ENCODE measurements around the gene MICALL2. TPM values are rescaled to one million over a fixed set of nuclear protein-coding genes. Genes with fewer than 3 reads are reported as not detected.
A peak's percentile ranks its signal among the peaks of the same experiment; 100 is the strongest.

The MICALL2 gene
- total RNA-seq, result 10 to 100 TPM; 17.8 to 67.1 (median 42.4) TPM

DNA sequence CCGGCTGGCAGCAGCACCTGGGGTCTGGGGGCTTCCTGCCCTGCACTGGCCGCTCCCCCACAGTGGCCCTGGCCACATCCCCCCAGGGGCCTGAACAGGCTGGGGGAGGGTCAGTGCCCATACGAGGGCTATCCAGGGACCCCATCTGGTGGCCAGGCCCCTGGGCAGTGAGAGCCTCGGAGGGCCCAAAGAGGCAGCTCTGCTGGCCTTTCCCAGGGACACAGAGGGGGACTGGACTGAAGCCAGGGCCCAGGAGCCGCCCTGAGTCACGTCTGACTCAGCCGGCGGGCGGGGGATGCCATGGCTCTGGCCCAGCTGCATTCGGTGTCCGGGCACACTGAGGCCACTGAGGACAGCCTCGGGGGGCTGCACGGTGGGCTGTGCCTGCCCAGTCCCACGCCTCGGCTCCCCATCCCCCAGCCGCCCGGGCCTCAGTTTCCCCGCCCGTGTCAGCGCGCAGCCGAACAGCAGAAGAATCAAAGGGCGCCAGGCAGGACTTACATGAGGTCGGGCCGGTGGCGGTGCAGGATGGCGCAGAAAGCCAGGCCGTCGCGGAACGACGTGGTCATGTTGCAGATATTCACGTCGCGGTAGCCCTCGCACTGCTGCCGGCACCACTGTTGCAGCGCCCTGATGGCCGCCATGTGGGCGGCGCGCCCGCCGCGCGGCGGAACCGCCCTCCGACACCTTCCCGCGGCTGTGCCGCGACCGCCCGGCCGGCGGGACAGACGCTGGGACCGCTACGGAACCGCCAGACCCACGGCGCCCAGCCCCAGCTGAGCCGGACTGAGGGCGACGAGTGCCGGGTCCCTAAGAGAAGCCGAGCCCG lies at the start of gene MICALL2:
Gene MICALL2 (minus strand): TSS at position 788 of the 829 bp plus-strand sequence. CDS start 144 bp downstream, at position 644.
- peak within 1 kb of the TSS; percentile 81 to 96 (median 88) for H3K4me3 ChIP-seq
- H3K9me3 ChIP-seq, result no peaks in the 10 kb centered on the region
- H3K36me3 ChIP-seq, result no peaks in the 10 kb centered on the region
- TF ChIP-seq POLR2AphosphoS5 (IDR thresholded peaks at IDR 0.05) (peak; percentile 83 to 96), POLR2A (IDR thresholded peaks at IDR 0.05) (peak; percentile 87 to 97 (median 96)), EP300 (IDR thresholded peaks at IDR 0.05) (no peak)
- TF ChIP-seq, protein P1, sequence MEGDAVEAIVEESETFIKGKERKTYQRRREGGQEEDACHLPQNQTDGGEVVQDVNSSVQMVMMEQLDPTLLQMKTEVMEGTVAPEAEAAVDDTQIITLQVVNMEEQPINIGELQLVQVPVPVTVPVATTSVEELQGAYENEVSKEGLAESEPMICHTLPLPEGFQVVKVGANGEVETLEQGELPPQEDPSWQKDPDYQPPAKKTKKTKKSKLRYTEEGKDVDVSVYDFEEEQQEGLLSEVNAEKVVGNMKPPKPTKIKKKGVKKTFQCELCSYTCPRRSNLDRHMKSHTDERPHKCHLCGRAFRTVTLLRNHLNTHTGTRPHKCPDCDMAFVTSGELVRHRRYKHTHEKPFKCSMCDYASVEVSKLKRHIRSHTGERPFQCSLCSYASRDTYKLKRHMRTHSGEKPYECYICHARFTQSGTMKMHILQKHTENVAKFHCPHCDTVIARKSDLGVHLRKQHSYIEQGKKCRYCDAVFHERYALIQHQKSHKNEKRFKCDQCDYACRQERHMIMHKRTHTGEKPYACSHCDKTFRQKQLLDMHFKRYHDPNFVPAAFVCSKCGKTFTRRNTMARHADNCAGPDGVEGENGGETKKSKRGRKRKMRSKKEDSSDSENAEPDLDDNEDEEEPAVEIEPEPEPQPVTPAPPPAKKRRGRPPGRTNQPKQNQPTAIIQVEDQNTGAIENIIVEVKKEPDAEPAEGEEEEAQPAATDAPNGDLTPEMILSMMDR (IDR thresholded peaks at IDR 0.05), result peak in 1 of 6 experiments; percentile 18
- H3K27ac ChIP-seq, result peak within 1 kb of the TSS; percentile 80 to 92 (median 90)
- DNase-seq (peak; percentile 87 to 90), ATAC-seq (ENCODE audit: low FRiP score in 2 of 2) (peak in 1 of 2 donors; percentile 64)
- 2 to 4% methylated on average over 11 to 25 of the region's 69 CpGs for WGBS, 2 donors
- H3K4me1 ChIP-seq, result peaks cover 69 to 82% (median 74%) of the 10 kb centered on the region in 4 donors
- no peaks in the 10 kb centered on the region for H3K27me3 ChIP-seq

DNA sequence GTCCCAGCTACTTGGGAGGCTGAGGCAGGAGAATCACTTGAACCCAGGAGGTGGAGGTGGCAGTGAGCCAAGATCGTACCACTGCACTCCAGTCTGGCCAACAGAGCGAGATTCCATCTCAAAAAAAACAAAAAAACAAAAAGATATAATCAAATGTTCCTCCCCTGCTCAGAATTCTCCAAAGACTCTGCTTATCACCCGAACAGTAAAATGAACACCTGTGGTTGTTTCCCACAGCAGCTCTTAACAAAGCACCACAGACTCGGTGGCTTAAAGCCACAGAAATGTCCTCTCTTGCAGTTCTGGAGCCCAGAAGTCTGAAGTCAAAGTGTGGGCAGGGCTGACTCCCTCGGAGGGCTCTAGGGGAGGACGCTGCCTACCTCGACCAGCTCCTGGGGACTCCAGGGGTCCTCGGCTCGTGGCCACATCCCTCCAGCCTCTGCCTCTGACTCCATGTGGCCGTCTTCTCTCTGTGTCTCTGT lies 49.0 kb upstream of the MICALL2 start:
- 63 to 74% methylated on average over 8 to 10 of the region's 10 CpGs for WGBS, 2 donors
- Histone ChIP-seq H3K27ac (no peak overlapping the region), H3K36me3 (no peaks in the 10 kb centered on the region), H3K4me1 (peaks cover 4 to 20% (median 16%) of the 10 kb centered on the region in 4 donors), H3K27me3 (no peaks in the 10 kb centered on the region), H3K9me3 (no peaks in the 10 kb centered on the region), H3K4me3 (no peak overlapping the region)
- TF ChIP-seq POLR2A (IDR thresholded peaks at IDR 0.05) (no peak), EP300 (IDR thresholded peaks at IDR 0.05) (no peak), POLR2AphosphoS5 (IDR thresholded peaks at IDR 0.05) (no peak)
- TF ChIP-seq, protein P1 (IDR thresholded peaks at IDR 0.05), result no peak
- ATAC-seq (ENCODE audit: low FRiP score in 2 of 2) (no peak), DNase-seq (no peak)

DNA sequence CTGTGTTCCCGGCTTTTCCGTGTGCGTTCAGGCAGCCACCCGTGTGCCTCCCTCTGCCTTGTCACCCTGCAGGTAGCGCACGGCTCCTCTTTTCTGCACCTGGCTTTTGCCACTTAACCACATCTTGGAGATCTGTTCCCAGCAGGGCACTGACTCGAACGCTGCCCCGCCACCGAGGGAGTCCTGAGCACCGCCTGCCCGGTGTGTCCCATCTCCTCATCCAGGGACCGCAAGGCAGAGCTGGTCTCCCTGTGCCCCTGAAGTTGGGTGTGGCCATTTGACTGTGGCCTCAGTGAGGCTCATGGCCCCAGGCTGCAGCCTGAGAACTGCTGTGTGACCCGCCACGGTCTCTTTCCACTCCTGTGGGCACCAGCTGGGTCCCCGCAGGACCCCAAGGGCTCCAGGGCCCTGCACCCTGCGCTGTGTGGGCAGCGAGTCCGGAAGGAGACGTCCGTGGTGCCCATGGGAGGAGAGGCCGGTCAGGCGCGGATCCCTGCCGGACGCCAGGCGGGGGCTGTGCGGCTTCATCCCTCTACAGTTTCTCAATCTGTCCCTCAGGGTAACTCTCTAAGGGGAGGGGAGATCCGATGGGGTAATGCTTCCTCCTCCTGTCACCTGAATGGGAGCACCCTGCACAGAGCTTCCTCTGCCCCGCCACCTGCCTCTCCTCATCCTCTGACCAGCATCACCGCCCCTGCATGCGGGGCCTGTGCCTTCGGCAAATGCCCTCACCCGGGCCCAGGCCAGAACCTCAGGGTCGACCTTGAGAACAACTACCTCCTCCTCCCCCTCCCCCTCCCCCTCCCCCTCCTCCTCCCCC lies 46.7 kb upstream of the MICALL2 start:
- H3K36me3 ChIP-seq, result peaks cover 0 to 19% (median 12%) of the 10 kb centered on the region in 4 donors
- peak overlapping the region in 1 of 4 donors; percentile 4 for H3K4me3 ChIP-seq
- WGBS, 2 donors, result 65 to 69% methylated on average over 24 to 35 of the region's 35 CpGs
- no peak for TF ChIP-seq POLR2AphosphoS5 (IDR thresholded peaks at IDR 0.05)
- DNase-seq (peak in 1 of 2 donors; percentile 81), ATAC-seq (ENCODE audit: low FRiP score in 2 of 2) (no peak)
- H3K27me3 ChIP-seq, result no peaks in the 10 kb centered on the region
- peaks cover 14 to 32% (median 24%) of the 10 kb centered on the region in 4 donors for H3K4me1 ChIP-seq
- H3K27ac ChIP-seq, result peak overlapping the region in 2 of 4 donors; percentile 42
- H3K9me3 ChIP-seq, result no peaks in the 10 kb centered on the region

DNA sequence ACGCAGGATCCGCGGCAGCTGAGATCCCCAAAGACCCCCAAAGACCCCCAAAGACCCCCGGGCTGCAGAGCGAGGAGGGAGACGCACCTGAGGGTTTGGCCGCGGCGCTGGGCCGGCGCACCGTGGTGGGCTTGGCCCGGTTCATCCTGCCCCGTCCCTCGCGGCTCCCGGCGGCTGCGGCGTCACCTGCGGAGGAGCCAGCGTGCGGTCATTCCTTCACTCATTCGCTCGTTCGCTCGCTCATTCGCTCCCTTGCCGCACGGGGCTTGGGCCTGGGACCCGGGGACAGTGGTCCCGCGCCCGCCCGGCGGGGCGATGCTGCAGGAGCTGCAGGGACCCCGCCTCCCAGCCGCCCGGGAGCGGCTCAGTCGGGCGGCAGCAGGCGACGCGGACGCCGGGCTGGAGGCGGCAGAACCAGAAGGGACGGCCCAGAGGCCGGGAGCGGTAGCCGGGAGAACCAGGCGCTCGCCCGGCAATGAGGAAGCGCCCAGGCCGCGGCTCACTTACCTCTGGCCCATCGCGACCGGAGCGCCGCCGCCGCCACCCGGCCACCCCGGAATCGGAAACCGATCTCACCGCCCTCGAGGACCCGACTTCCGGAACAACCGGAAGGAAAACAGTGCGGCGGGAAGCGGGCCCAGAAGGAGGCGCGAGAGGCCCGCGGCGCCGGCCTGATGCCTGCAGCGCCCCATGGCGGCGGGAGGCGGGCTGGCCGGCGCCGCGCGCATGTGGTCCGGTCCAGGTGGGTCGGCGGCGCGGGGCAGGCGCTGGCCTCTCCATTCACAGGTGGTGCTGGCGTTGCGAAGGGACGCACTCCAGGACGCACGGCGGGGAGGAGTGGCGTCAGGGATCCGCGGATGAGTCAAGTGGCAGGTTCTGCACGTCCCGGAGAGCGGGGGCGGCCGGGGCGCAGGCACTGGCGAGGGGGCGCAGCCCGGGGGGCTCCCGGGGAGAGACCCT lies 44.8 kb upstream of the MICALL2 start, which contains the start of gene INTS1:
Gene INTS1 (minus strand): TSS at position 574 of the 960 bp plus-strand sequence. CDS start 429 bp downstream, at position 145.
- Histone ChIP-seq H3K36me3 (peaks cover 10 to 37% (median 31%) of the 10 kb centered on the region in 4 donors), H3K9me3 (no peaks in the 10 kb centered on the region), H3K27me3 (no peaks in the 10 kb centered on the region), H3K4me1 (peaks cover 14 to 32% (median 24%) of the 10 kb centered on the region in 4 donors), H3K27ac (peak within 1 kb of the TSS; percentile 69 to 74 (median 70)), H3K4me3 (peak within 1 kb of the TSS; percentile 85 to 99 (median 92))
- WGBS, 2 donors, result 1 to 2% methylated on average over 26 to 29 of the region's 118 CpGs
- ATAC-seq (ENCODE audit: low FRiP score in 2 of 2) (peak; percentile 93 to 97), DNase-seq (peak; percentile 93 to 98)
- peak in 2 of 4 donors; percentile 32 to 83 for TF ChIP-seq POLR2A (IDR thresholded peaks at IDR 0.05)
- TF ChIP-seq, protein P1 (IDR thresholded peaks at IDR 0.05), result peak; percentile 94 to 99 (median 98)
- TF ChIP-seq EP300 (IDR thresholded peaks at IDR 0.05), result peak in 1 of 4 donors; percentile 32
- peak; percentile 86 to 92 for TF ChIP-seq POLR2AphosphoS5 (IDR thresholded peaks at IDR 0.05)

Data from upper lobe of left lung (tissue), 6 donors.